Stimulated activated CD4-positive, alpha-beta T cell treated with anti-CD3 and anti-CD28 coated beads, Interleukin-1b, Interleukin-23, amount 100 ng/mL, for 48 hours (primary cell): ENCODE measurements around the gene DIRAS1.
"Not testable (repeated sequence)": the region's sequence is repeated elsewhere in the genome, so short reads cannot be mapped to it uniquely, and the experiment has no call there.

ENCODE experiments used
- DNase-seq: peaks from one replicate; pipeline ENCODE4 v3.0.0-alpha.2; 2020

Gene DIRAS1

GRCh38 chr19:2668175-2668763, 52.9 kb downstream of the DIRAS1 start:
- no peak for DNase-seq

- not testable (repeated sequence) for DNase-seq
Measured at GRCh38 chr19:2667349-2667748, 53.8 kb downstream of the DIRAS1 start.

- no peak for DNase-seq
Measured at GRCh38 chr19:2666344-2666994, 54.7 kb downstream of the DIRAS1 start.

- no peak for DNase-seq
Measured at GRCh38 chr19:2665103-2665502, 56.1 kb downstream of the DIRAS1 start.
